Stomach (tissue), 9 donors: ENCODE results near the gene PLEKHA6. TPM values are rescaled to one million over a fixed set of nuclear protein-coding genes. Genes with fewer than 3 reads are reported as not detected.

ENCODE experiments used
- DNase-seq, 2 donors: peaks; one replicate each; pipeline versions ENCODE4 v3.0.0 to v3.0.0-alpha.2; 2013 to 2019
- H3K27ac ChIP-seq, 5 donors: fragments of 200-600 bp in 4 of 5; sonication (generic) in 4 of 5; one replicate each; pipeline ENCODE4 v1.5.1; 2013 to 2019; ENCODE audit warnings: mild to moderate bottlenecking in 1 of 5, moderate library complexity in 1 of 5
- H3K27me3 ChIP-seq, 3 donors: fragments of 200-600 bp; sonication (generic); one replicate each; pipeline ENCODE4 v1.5.1; 2017 to 2019; ENCODE audit warnings: mixed run types in 1 of 3
- H3K36me3 ChIP-seq, 4 donors: fragments of 200-600 bp; sonication (generic); 1 replicate in 3 of 4; 2 replicates in 1 of 4; pipeline ENCODE4 v1.5.1; 2016 to 2019
- H3K4me1 ChIP-seq, 4 donors: fragments of 200-600 bp; sonication (generic); one replicate each; pipeline ENCODE4 v1.5.1; 2016 to 2019
- H3K4me3 ChIP-seq, 4 donors: fragments of 200-600 bp; sonication (generic) in 3 of 4; one replicate each; pipeline ENCODE4 v1.5.1; 2016 to 2019; ENCODE audit warnings: mild to moderate bottlenecking in 1 of 4
- H3K9me3 ChIP-seq, 4 donors: fragments of 200-600 bp; sonication (generic); one replicate each; pipeline ENCODE4 v1.5.1; 2016 to 2019
- CTCF ChIP-seq, 7 experiments: fragments of 450-650 bp in 4 of 7; fragments of 200-600 bp in 3 of 7; sonication (generic) in 3 of 7; IDR thresholded peaks; one replicate each; pipeline ENCODE4 v1.5.1; 2016 to 2019; ENCODE audit warnings: antibody characterized with exemption in 7 of 7, control low read depth in 2 of 7, mild to moderate bottlenecking in 1 of 7
- EP300 ChIP-seq: sonication (generic); formaldehyde crosslinking; IDR thresholded peaks from one replicate; pipeline ENCODE4 v1.6.1; 2017; ENCODE audit warnings: antibody characterized with exemption
- POLR2A ChIP-seq, 4 donors: fragments of 450-650 bp; IDR thresholded peaks; one replicate each; pipeline ENCODE4 v1.6.1; 2016; ENCODE audit warnings: antibody characterized with exemption in 4 of 4, control low read depth in 2 of 4, mild to moderate bottlenecking in 1 of 4, moderate library complexity in 1 of 4
- POLR2AphosphoS5 ChIP-seq, 3 donors: sonication (generic); formaldehyde crosslinking; IDR thresholded peaks; one replicate each; pipeline ENCODE4 v1.6.1; 2016; ENCODE audit warnings: antibody characterized with exemption in 3 of 3
- WGBS, 5 donors: extraction: QIAGEN DNeasy Blood & Tissue Kit in 3 of 5; methylation state at CpG; one replicate each; pipeline versions ENCODE4 v1.1.5 to v1.1.7; 2013 to 2018; 5-methylcytosine and 5-hydroxymethylcytosine counted together
- intact Hi-C: fragments of 100-400 bp; cut with DNase I; formaldehyde crosslinking; loops from one replicate; pipeline ENCODE4 v1.15.1; 2023; ENCODE audit warnings: low total_unique reads
- polyA plus RNA-seq, 3 donors: library from polyadenylated mRNA; stranded (reverse); fragments of 200-250 nt; gene quantifications; one replicate each; pipeline ENCODE4 v1.2.3, GENCODE V29; 2013
- total RNA-seq, 5 donors: library from RNA; depleted of rRNA; stranded (reverse); fragments of >200 nt; gene quantifications; one replicate each; pipeline versions ENCODE4 v1.1.0 to v1.2.3, GENCODE V29; 2014 to 2016
- donor health status: healthy with polysubstance abuse.
- donor health status: Bipolar disorder and iron deficiency.
- donor health status: healthy.

PLEKHA6 gene
- total and polyA plus RNA-seq, 8 donors: 6.4 to 97.9 (median 34.8) TPM

GRCh38 chr1:204377800-204378668 lies 18.3 kb upstream of the PLEKHA6 start:
- Histone ChIP-seq H3K9me3 (no peaks in the 10 kb centered on the region), H3K4me1 (peaks cover 11 to 51% (median 28%) of the 10 kb centered on the region in 4 donors), H3K4me3 (peak overlapping the region; percentile 51 to 70 (median 54)), H3K27me3 (peaks cover 0 to 49% (median 9%) of the 10 kb centered on the region in 3 donors), H3K36me3 (no peaks in the 10 kb centered on the region), H3K27ac (peak overlapping the region; percentile 75 to 92 (median 81))
- 1 to 3% (median 2%) methylated on average over 31 to 55 of the region's 55 CpGs for WGBS, 5 donors
- peak; percentile 77 to 85 for DNase-seq
- TF ChIP-seq POLR2A (IDR thresholded peaks at IDR 0.05) (peak in 1 of 4 donors; percentile 31), POLR2AphosphoS5 (IDR thresholded peaks at IDR 0.05) (peak in 2 of 3 donors; percentile 48 to 65), EP300 (no peak)
- intact Hi-C loops: no loop called here

- 20 to 39% (median 35%) methylated on average over 25 to 28 of the region's 28 CpGs for WGBS, 5 donors
- Histone ChIP-seq H3K27ac (peak overlapping the region; percentile 75 to 92 (median 81)), H3K36me3 (no peaks in the 10 kb centered on the region), H3K9me3 (no peaks in the 10 kb centered on the region), H3K4me1 (peaks cover 3 to 42% (median 21%) of the 10 kb centered on the region in 4 donors), H3K27me3 (peaks cover 0 to 49% (median 9%) of the 10 kb centered on the region in 3 donors), H3K4me3 (peak overlapping the region; percentile 51 to 70 (median 54))
- intact Hi-C loops: no loop called here
- DNase-seq: peak; percentile 91 to 92
- TF ChIP-seq POLR2A (IDR thresholded peaks at IDR 0.05) (no peak), EP300 (no peak), POLR2AphosphoS5 (IDR thresholded peaks at IDR 0.05) (peak in 2 of 3 donors; percentile 71 to 85), CTCF (IDR thresholded peaks at IDR 0.05) (no peak)
Measured at GRCh38 chr1:204376919-204377799, 17.4 kb upstream of the PLEKHA6 start.

- H3K27ac ChIP-seq: peak overlapping the region in 4 of 5 donors; percentile 75 to 90 (median 80)
- no peaks in the 10 kb centered on the region for H3K9me3 ChIP-seq
- TF ChIP-seq CTCF (IDR thresholded peaks at IDR 0.05) (no peak), EP300 (no peak), POLR2A (IDR thresholded peaks at IDR 0.05) (no peak), POLR2AphosphoS5 (IDR thresholded peaks at IDR 0.05) (no peak)
- H3K36me3 ChIP-seq: no peaks in the 10 kb centered on the region
- H3K27me3 ChIP-seq: peaks cover 0 to 49% (median 9%) of the 10 kb centered on the region in 3 donors
- peak overlapping the region in 3 of 4 donors; percentile 52 to 70 (median 55) for H3K4me3 ChIP-seq
- peak in 1 of 2 donors; percentile 24 for DNase-seq
- intact Hi-C loops: no loop called here
- H3K4me1 ChIP-seq: peaks cover 3 to 36% (median 21%) of the 10 kb centered on the region in 4 donors
- WGBS, 5 donors: 23 to 53% (median 37%) methylated on average over 6 of the region's 6 CpGs
Measured at GRCh38 chr1:204376465-204376864, 16.7 kb upstream of the PLEKHA6 start.

- Histone ChIP-seq H3K27me3 (peaks cover 0 to 47% (median 9%) of the 10 kb centered on the region in 3 donors), H3K9me3 (no peaks in the 10 kb centered on the region), H3K36me3 (peaks cover 0 to 21% (median 8%) of the 10 kb centered on the region in 4 donors), H3K4me1 (peaks cover 3 to 42% (median 26%) of the 10 kb centered on the region in 4 donors), H3K27ac (no peak overlapping the region), H3K4me3 (no peak overlapping the region)
- TF ChIP-seq POLR2A (IDR thresholded peaks at IDR 0.05) (no peak), POLR2AphosphoS5 (IDR thresholded peaks at IDR 0.05) (no peak), EP300 (no peak), CTCF (IDR thresholded peaks at IDR 0.05) (no peak)
- 70 to 93% (median 92%) methylated on average over 3 to 4 of the region's 4 CpGs for WGBS, 5 donors
- DNase-seq: no peak
- intact Hi-C loops: no loop called here
Measured at GRCh38 chr1:204373911-204374310, 14.2 kb upstream of the PLEKHA6 start.
